GM18951 (cell line): ENCODE data around the gene SLC37A1.

Experiments
- POLR2A ChIP-seq: IDR thresholded peaks from 4 replicates; pipeline ENCODE4 v1.6.1; 2011; ENCODE audit warnings: mild to moderate bottlenecking; ENCODE audit not compliant: insufficient read length, insufficient read depth; ENCODE audit errors: extremely low read depth
- in situ Hi-C: fragments of 300-500 bp; cut with MboI; formaldehyde crosslinking; loops from one replicate; pipeline ENCODE4 v1.12.0; 2022; ENCODE audit warnings: low sequenced_read_pairs, mixed read lengths, inconsistent platforms; ENCODE audit not compliant: unreplicated experiment

Gene SLC37A1

DNA sequence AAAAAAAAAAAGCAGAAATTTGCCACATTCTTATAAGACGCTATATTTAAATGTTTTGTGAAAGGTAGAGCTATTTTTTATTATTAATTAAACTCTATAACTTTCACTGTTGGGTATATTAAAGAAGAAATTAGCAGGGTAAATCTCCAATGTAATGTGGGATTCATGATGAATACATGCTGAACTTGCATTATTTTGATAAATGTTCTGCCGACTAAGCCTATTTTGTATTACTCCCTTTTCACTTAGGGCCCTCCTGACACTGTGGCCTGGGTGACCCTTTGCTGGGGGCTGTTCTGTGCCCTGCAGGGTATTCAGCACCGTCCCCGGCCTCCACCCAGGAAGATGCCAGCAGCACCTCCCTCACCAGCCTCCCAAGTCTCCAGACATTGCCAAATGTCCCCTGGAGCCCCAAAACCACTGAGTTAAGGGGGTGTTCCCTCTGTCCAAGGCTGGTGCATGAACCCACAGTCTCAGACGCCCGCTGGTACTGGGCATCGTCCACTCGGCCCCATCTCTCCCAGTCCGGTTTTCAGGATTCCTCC is 40.1 kb upstream of the SLC37A1 start:
- TF ChIP-seq POLR2A = no peak

DNA sequence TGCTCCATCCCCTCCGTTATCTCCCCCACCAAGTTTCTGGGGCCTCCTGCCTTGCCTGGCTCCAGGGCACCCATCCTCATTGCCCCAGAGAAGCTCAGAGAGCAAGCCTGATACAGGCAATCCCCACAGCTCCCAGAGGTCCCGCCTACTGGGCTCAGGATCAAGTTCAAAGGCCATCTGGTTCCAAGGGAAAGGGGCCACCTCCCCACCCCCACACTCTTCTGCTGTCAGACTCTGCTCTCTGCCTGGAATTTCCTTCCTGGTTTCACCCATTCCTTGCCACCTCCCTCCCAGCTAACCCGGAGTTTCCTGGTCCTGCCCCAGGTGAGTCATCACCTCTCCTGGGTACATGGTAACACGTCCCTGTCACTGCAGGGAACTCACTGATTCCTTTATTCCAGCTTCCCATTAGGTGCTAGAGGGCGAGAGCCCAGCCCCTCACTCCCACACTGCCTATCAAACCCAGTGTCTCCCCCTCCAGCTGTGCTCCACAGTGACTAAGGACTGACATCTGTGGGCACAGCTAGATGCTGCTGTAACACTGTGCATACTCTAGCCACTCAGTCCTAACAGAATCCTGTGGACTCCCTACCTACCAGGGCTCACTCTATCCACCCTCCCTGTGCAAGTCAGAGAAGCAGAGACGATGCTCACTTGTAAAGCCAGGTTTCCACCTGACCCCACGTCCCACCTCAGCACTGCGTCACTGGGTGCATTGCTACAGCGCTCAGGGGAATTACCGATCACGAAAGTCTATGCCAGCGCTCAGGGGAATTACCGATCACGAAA is 39.4 kb upstream of the SLC37A1 start:
- in situ Hi-C loops = no loop called here

More for the DNA sequence above, 40.1 kb upstream of the SLC37A1 start:
- in situ Hi-C loops = no loop called here

DNA sequence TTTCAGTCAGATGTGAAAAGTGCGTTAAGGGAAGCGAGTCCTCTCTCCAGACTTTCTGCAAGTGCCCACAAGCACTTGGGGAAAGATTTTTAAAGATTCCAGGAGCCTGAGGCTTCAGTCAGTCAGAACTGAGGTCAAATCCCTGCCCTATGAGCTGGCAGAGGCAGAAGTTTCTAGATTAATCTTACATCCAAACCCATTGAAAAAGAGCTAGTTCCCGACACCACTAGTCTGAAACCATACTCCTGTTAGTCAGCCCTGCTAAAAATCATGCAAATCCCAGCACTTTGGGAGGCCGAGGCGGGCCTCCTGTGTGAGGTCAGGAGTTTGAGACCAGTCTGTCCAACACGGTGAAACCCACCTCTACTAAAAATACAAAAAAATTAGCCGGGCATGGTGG is 38.6 kb upstream of the SLC37A1 start:
- in situ Hi-C loops = no loop called here
- no peak for TF ChIP-seq POLR2A

More for the DNA sequence above, 39.4 kb upstream of the SLC37A1 start:
- TF ChIP-seq POLR2A = no peak

DNA sequence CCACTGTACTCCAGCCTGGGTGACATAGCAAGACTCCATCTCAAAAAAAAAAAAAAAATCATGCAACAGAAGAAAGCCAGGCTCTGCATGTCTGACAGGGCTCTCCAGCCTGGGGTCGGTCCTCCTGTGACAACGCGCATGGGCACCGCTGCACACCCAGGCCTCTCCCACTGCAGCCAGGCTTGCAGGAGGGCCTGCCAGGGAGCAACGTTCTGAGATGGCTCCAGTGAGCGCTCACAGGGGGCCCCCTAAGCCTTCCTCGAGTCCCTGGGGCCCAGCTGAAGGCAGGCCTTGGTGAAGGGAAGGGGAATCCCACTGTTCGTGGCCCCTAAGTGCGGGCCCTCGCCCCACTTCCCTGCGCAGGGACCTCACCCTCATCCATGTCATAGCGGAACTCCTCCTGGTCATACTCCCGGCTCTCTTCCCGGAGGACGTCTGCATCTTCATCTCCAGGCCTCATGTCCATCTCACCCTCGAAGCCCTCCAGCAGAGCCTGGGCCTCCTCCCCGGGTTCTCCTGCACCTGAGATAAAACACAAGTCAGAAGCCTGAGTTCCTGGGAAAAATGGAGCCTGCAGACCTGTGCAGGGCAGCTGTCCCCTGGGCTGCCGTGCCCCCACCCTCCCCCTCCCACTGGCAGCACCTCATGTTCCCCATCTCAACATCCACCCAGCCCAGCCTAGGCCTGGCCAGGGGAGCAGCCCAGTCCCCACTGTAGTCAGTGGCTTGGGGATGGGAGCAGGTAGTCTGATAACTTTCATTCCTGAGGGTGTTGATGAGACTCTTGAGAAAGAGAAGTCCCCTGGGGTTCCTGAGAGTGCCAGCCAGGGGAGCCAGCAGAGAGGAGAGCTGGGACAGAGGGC is 37.9 kb upstream of the SLC37A1 start:
- no peak for TF ChIP-seq POLR2A
- in situ Hi-C loops = no loop called here

DNA sequence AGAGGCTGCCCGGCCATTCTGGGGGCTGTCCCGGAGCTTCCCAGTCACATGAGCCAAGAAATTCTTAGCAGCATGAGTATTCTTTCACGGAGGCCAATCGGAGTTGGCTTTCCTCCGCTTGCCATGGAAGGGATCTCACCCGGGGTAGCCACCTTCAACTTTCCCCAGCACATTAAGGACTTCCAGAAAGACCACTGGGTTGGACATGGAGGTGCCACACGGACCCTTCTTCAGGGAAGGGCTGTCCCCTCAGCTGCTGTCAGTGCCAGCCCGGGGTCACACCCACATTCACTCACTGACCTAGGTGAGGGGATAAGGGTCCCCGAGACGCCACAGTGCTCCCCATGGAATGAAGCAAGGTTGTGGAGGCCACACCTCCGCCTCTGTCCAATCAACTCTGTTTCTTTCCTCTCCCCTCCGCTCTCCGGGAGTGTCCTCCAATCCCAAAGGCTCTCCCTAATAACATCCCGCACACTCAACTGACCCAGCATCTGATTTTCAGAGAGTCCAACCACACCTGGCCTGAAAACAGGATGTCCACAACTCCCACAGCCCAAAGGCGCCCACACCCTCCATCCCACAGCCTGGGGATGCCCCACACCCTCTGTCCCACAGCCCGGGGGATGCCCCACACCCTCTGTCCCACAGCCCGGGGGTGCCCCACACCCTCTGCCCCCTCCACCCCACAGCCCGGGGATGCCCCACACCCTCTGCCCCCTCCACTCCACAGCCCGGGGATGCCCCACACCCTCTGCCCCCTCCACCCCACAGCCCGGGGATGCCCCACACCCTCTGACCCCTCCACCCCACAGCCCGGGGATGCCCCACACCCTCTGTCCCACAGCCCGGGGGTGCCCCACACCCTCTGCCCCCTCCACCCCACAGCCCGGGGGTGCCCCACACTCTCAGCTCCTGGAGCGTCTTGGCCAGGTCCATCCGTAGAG is 37.0 kb upstream of the SLC37A1 start:
- in situ Hi-C loops = no loop called here
- no peak for TF ChIP-seq POLR2A

DNA sequence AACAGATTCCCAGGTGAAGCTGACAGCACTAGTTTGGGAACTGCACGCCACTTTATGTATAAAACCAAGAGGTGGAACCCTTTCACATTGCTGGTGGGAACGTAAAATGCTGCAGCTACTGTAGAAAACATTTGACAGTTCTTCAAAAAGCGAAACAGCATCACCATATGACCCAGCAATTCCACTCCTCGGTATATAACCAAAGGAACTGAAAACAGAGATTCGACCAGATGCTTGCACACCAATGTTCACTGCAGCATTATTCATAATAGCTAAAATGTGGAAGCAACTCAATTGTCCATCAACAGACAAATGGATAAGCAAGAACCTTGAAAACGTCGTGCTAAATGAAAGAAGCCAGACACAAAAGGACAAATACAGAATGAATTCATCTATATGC is 35.1 kb upstream of the SLC37A1 start:
- in situ Hi-C loops = no loop called here
- TF ChIP-seq POLR2A = no peak

DNA sequence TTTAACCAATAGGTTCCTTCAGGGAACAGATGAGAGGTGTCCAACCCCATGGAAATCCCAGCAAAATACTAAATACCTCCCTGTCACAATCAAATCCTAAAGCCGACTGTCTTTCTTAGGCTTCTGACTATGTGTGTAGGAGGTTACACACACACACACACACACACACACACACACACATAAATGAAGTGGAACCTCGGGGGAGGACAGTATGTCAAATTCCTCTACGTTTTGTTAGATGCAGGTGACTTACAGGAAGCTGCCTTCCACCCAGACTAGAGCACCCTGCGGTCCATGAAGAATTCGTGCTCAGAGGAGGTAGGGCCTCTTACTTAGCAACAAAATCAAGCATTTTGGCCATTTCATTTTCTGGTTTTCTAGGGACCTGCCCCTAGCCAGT is 34.1 kb upstream of the SLC37A1 start:
- in situ Hi-C loops = no loop called here
- TF ChIP-seq POLR2A = no peak

DNA sequence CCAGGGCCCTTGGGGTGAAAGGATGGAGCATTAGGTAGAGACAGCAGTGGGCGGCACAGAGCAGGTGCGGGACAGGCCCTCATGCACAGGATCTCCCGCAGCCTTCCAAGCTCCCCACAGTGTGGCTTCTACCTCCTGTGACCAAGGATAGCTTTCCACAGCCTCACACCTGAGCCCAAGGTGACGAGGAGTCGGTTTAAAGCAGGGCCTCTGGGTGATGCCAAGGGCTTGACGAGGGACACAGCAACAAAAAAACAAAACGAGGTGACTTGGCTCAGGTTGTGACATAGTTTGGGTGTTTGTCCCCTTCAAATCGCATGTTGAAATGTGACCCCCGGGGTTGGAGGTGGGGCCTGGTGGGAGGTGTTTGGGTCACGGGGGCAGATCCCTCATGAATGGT is 32.9 kb upstream of the SLC37A1 start:
- in situ Hi-C loops = no loop called here
- TF ChIP-seq POLR2A = no peak

DNA sequence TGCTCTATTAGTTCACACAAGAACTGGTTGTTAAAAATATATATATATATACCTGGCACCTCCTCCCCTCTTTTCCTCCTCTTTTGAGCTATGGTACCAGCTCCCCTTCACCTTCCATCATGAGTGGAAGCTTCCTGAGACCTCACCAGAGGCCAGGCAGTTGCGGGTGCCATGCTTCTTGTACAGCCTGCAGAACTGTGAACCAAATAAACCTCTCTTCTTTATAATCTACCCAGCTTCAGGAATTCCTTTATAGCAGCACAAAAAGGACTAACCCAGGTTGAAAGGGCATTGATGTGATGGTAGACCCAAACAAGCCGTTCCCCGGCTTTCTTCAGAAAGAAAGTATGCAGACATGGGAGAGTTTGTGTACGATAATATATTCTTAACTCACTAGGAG is 32.5 kb upstream of the SLC37A1 start:
- TF ChIP-seq POLR2A = no peak
- in situ Hi-C loops = no loop called here

DNA sequence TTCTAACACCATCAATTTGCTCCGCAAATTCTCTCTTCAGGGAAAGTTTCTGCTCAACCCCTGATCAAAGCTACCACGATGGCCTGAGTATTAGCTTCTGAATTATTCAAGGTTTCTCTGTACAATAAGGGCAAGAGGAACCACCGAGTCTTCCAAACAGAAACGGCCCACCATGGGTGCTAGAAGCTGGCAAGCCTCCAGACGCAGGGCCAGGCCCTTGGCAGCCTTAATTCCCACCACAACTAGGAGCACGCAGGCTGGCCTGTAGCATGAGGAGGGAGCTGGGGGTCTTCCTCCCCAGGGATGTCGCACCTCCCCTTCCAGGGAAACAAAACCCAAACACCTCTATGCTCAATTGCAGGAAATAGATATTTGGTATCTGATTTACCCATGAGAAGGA is 28.7 kb upstream of the SLC37A1 start:
- in situ Hi-C loops = no loop called here
- TF ChIP-seq POLR2A = no peak

DNA sequence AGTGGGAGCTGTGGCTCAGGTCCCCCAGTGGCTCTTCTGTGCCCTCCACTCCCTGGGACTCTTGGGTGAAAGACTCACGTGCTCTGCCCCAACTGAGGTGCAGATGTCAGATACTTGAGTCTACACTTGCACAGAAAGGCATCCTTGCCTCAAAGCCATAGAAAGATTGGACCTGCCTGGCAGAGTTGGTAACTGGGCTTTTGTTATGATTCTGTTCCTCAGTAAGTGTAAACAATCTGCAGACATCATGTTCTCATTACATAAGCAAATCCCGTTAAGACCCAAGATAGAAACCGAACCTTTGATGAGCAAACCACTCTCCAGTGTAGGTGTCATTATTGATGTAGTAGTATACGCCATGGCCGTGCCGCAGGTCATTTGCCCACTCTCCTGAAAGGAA is 27.6 kb upstream of the SLC37A1 start:
- TF ChIP-seq POLR2A = no peak

DNA sequence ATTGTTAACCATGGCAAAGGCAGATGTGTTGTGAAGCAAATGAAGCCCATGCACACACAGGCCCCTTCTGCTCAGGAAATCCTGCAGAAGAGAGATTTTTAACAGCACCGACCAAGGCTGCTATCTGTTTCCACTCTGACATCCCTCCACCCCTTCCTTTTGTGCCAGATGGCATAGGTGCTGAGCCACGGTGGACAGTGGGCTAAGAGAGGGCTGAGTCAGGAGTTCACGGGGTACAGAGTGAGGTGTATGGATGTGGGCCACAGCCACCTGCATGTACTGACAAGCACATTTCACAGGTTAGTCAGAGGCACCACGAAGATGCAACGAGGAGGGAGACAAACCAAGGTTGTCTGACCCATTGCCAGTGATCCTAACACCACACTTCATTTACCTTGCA is 27.1 kb upstream of the SLC37A1 start:
- in situ Hi-C loops = no loop called here
- no peak for TF ChIP-seq POLR2A

More for the DNA sequence above, 27.6 kb upstream of the SLC37A1 start:
- in situ Hi-C loops = no loop called here
